WERI-Rb-1 (cell line): ENCODE results near the gene GTF3C6.
"Not testable (repeated sequence)": the region's sequence is repeated elsewhere in the genome, so short reads cannot be mapped to it uniquely, and the experiment has no call there.

Source experiments
- DNase-seq: peaks from one replicate; pipeline ENCODE4 v3.0.0-alpha.2; 2020
- H3K27ac ChIP-seq: fragments of 250-450 bp; sonication (Bioruptor Pico); 2 replicates; pipeline ENCODE4 v1.5.1; 2020; ENCODE audit warnings: mild to moderate bottlenecking, moderate library complexity
- H3K27me3 ChIP-seq: fragments of 250-450 bp; sonication (Bioruptor Pico); 2 replicates; pipeline ENCODE4 v1.5.1; 2021; ENCODE audit warnings: mild to moderate bottlenecking, low read depth, moderate library complexity; ENCODE audit not compliant: insufficient read depth, severe bottlenecking
- H3K36me3 ChIP-seq: fragments of 250-450 bp; sonication (Bioruptor Pico); 2 replicates; pipeline ENCODE4 v1.5.1; 2020; ENCODE audit warnings: mild to moderate bottlenecking, moderate library complexity
- H3K4me3 ChIP-seq: 2 replicates; pipeline ENCODE4 v1.5.1; 2011; ENCODE audit warnings: low read depth, mild to moderate bottlenecking, control low read depth, low read length
- H3K9me3 ChIP-seq: fragments of 250-450 bp; sonication (Bioruptor Pico); 2 replicates; pipeline ENCODE4 v1.5.1; 2021; ENCODE audit warnings: mild to moderate bottlenecking, moderate library complexity; ENCODE audit not compliant: severe bottlenecking
- TF ChIP-seq, protein P1 (sequence below): IDR thresholded peaks from 2 replicates; pipeline ENCODE4 v1.5.1; 2011; ENCODE audit warnings: low read depth, mild to moderate bottlenecking, control low read depth, inconsistent platforms, low read length

Gene GTF3C6

DNA sequence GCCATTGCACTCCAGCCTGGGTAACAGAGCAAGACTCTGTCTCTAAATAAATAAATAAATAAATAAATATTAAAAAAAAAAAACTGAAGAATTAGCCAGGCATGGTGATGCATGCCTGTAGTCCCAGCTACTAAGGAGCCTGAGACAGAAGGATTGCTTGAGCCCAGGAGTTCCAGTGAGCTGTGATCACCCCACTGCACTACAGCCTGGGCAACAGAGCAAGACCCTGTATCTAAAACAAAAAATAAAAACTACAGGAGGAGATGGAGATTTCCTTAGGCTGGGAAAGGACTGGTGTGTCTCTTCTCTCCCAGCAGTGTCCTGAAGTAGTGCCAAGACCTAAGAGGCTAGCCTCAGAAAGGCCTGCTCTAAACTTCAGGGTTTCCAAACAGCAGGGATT, 8.1 kb upstream of the GTF3C6 start:
- no peak overlapping the region for H3K27ac ChIP-seq

DNA sequence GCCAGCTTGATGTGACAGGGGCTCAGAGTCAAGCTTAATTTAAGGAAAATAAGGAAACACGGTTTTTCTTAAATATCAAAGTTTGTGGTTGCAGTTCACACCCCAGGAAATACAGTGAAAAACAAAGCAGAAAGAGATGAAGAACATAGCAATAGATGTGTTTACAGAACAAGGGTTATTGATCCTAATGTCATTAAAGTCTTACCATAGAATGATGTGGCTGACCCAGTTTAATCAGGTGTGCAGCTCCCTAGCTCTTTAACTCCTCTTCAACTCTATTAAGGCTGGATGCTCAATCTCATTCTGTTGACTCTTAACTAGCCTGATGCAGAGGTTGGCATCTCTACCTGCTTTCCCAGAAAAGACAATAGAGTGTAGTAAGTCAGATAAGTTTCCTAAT, 7.5 kb upstream of the GTF3C6 start:
- no peak overlapping the region for H3K27ac ChIP-seq

More for the DNA sequence above, 8.1 kb upstream of the GTF3C6 start:
- no peaks in the 10 kb centered on the region for H3K9me3 ChIP-seq
- no peak for DNase-seq
- no peaks in the 10 kb centered on the region for H3K27me3 ChIP-seq
- TF ChIP-seq, protein P1, sequence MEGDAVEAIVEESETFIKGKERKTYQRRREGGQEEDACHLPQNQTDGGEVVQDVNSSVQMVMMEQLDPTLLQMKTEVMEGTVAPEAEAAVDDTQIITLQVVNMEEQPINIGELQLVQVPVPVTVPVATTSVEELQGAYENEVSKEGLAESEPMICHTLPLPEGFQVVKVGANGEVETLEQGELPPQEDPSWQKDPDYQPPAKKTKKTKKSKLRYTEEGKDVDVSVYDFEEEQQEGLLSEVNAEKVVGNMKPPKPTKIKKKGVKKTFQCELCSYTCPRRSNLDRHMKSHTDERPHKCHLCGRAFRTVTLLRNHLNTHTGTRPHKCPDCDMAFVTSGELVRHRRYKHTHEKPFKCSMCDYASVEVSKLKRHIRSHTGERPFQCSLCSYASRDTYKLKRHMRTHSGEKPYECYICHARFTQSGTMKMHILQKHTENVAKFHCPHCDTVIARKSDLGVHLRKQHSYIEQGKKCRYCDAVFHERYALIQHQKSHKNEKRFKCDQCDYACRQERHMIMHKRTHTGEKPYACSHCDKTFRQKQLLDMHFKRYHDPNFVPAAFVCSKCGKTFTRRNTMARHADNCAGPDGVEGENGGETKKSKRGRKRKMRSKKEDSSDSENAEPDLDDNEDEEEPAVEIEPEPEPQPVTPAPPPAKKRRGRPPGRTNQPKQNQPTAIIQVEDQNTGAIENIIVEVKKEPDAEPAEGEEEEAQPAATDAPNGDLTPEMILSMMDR, result no peak
- H3K36me3 ChIP-seq, result no peaks in the 10 kb centered on the region
- H3K4me3 ChIP-seq, result no peak overlapping the region

DNA sequence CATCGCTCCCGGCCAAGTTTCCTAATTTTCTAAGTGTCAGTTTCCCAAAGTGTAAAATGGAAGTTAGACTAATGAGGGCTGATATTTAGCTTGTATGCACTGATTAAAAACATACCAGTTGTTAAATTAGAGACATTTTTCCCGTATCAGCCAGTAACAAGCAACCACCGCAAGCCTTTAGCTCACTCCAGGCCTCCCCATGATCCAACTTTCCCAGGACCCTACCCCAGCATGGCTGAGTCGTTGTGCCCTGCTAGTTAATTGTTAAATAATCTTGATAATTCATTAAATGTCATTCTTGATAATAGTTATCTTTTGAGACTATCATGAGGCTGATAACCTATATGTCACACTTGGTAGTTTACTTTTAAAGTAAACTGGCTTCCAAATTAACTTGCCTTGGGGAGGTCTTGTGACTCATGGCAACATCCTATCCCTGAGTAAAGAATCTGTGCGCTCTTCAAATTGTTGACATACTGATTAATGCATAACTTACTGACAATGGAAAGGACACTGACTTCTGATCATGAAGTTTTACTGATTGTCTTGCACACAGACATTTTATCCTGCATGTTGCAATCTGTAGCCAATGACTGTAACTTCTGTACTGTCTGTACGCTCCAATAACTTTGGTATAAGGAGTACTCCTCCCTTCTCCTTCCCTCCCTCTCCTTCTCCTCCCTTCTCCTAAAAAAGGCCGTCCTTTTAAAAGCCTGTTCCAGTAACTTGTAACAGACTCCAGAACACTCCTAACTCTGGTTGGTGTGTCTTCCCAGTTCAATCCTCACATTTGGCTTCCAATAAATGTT, 6.3 kb upstream of the GTF3C6 start:
- H3K36me3 ChIP-seq, result no peaks in the 10 kb centered on the region
- no peaks in the 10 kb centered on the region for H3K9me3 ChIP-seq
- no peak overlapping the region for H3K4me3 ChIP-seq
- H3K27me3 ChIP-seq, result no peaks in the 10 kb centered on the region
- TF ChIP-seq, protein P1, result no peak
- DNase-seq, result no peak
- H3K27ac ChIP-seq, result no peak overlapping the region

More for the DNA sequence above, 7.5 kb upstream of the GTF3C6 start:
- Histone ChIP-seq H3K36me3 (no peaks in the 10 kb centered on the region), H3K9me3 (no peaks in the 10 kb centered on the region), H3K4me3 (no peak overlapping the region), H3K27me3 (no peaks in the 10 kb centered on the region)
- TF ChIP-seq, protein P1, result no peak
- no peak for DNase-seq

DNA sequence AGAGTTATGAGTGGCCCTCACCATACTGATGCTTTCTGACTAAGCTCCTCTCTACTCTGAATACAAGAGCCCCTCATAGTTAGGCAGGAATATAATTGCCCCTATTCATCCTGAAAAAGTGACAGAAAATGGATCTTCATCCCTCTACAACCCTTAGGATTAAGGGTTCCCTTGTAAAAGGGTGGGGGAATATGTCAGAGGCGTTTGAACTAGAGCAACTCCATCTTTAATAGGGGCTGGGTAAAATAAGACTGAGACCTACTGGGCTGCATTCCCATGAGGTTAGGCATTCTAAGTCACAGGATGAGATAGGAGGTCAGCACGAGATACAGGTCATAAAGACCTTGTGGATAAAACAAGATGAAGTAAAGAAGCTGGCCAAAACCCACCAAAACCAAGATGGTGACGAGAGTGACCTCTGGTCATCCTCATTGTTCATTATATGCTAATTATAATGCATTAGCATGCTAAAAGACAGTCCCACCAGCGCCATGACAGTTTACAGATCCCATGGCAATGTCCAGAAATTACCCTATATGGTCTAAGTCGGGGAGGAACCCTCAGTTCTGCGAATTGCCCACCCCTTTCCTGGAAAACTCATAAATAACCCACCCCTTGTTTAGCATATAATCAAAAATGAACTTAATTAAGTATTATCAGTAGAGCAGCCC, 4.7 kb upstream of the GTF3C6 start:
- H3K27ac ChIP-seq, result no peak overlapping the region
- no peak overlapping the region for H3K4me3 ChIP-seq
- TF ChIP-seq, protein P1, result no peak
- no peaks in the 10 kb centered on the region for H3K36me3 ChIP-seq
- no peaks in the 10 kb centered on the region for H3K27me3 ChIP-seq
- no peak for DNase-seq
- no peaks in the 10 kb centered on the region for H3K9me3 ChIP-seq

DNA sequence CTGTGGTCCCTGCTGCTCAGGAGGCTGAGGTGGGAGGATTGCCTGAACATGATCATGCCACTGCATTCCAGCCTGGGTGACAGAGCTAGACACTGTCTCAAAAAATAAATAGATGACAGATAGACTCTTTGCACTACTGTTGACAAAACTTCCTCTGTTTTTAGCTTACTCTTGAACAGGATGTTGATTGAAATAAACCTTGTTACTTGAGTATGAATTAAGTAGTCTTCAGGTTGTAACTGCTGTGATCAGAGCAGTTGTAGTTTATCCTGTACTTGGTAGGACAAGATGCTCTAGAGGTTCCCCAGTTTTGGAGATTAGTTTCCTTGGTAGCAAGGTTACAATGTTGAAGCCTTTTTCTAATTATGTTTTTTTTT, 1.5 kb downstream of the GTF3C6 start:
- TF ChIP-seq, protein P1, result no peak

DNA sequence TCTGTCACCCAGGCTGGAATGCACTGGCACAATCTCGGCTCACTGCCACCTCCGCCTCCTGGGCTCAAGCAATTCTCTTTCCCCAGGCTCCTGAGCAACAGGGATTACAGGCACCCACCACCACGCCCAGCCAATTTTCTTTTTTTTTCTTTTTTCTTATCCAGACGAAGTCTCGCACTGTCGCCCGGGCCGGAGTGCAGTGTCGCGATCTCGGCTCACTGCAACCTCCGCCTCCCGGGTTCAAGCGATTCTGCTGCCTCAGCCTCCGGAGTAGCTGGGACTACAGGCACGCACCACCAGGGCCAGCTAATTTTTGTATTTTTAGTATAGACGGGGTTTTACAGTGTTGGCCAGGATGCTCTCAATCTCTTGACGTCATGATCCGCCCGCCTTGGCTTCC, 4.1 kb downstream of the GTF3C6 start:
- H3K4me3 ChIP-seq, H3K9me3 ChIP-seq, DNase-seq, H3K27ac ChIP-seq, H3K27me3 ChIP-seq: not testable (repeated sequence)
- H3K36me3 ChIP-seq, result peaks cover 60% of the 10 kb centered on the region

More for the DNA sequence above, 1.5 kb downstream of the GTF3C6 start:
- Histone ChIP-seq H3K27ac (no peak overlapping the region), H3K27me3 (no peaks in the 10 kb centered on the region), H3K4me3 (no peak overlapping the region), H3K9me3 (no peaks in the 10 kb centered on the region), H3K36me3 (peaks cover 43% of the 10 kb centered on the region)
- no peak for DNase-seq
